Measurements from ENCODE around the gene IL22RA2.

IL22RA2 gene

DNA sequence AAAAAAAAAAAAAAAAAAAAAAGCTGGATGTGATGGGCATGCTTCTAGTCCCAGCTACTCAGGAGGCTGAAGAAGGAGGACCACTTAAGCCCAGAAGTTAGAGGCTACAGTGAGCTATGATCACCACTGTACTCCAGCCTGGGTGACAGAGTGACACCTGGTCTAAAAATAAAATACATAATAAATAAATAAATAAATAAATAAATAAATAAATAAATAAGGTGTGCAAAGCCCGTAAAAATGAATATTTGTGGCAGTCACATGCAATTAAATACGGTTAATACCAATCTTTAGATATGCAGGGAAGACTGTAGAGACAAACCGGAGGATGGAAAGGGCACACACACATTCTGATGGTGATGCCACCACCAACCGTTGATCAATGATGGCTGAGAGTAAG, 26.2 kb downstream of the IL22RA2 start:
- DNase-seq (ENCODE audit: low read depth), result no peak
- TF ChIP-seq, protein P1, sequence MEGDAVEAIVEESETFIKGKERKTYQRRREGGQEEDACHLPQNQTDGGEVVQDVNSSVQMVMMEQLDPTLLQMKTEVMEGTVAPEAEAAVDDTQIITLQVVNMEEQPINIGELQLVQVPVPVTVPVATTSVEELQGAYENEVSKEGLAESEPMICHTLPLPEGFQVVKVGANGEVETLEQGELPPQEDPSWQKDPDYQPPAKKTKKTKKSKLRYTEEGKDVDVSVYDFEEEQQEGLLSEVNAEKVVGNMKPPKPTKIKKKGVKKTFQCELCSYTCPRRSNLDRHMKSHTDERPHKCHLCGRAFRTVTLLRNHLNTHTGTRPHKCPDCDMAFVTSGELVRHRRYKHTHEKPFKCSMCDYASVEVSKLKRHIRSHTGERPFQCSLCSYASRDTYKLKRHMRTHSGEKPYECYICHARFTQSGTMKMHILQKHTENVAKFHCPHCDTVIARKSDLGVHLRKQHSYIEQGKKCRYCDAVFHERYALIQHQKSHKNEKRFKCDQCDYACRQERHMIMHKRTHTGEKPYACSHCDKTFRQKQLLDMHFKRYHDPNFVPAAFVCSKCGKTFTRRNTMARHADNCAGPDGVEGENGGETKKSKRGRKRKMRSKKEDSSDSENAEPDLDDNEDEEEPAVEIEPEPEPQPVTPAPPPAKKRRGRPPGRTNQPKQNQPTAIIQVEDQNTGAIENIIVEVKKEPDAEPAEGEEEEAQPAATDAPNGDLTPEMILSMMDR (conservative IDR thresholded peaks at IDR 0.05; ENCODE audit: low read depth, low read length), result no peak
- H3K4me3 ChIP-seq (ENCODE audit: low read length), result no peak overlapping the region

GRCh38 chr6:137146206-137146605, 27.2 kb downstream of the IL22RA2 start:
- DNase-seq (ENCODE audit: low read depth), result no peak
- H3K4me3 ChIP-seq (ENCODE audit: low read length), result no peak overlapping the region
- TF ChIP-seq, protein P1 (conservative IDR thresholded peaks at IDR 0.05; ENCODE audit: low read depth, low read length), result no peak

DNA sequence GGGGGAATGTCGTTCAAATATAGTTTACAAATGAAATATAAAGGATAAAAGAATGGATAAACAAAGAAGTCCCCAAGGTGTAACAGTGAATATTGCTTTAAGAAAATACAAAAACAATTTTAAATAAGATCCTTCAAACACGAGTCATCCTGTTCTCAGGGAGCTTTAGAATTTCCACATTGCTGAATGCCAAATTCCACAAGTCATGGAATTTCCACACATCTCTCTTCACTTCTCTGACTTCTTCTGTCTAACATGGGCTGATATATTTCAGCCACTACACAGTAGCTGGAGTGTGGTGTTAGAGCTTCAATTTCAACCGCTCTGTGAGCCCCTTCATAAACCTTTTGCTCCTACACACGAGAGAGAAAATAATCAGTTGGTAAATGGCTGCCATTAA, 28.0 kb downstream of the IL22RA2 start:
- TF ChIP-seq, protein P1 (conservative IDR thresholded peaks at IDR 0.05; ENCODE audit: low read depth, low read length), result no peak
- DNase-seq (ENCODE audit: low read depth), result no peak
- no peak overlapping the region for H3K4me3 ChIP-seq (ENCODE audit: low read length)

DNA sequence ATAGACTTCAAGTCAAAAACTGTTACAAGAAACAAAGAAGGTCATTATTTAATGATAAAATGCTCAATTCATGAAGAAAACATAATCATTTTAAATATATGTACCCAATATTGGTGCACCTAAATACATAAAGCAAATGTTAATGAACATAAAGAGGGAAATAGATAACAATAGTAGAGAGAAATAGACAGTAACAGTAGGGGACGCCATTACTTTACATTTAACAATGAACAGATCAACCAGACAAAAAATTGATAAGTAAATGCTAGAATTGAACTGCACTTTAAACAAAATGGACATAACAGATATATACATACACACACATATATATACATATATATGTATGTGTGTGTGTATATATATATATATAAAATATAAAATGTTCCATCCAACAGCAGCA, 37.4 kb downstream of the IL22RA2 start:
- DNase-seq (ENCODE audit: low read depth), result no peak
- no peak overlapping the region for H3K4me3 ChIP-seq (ENCODE audit: low read length)
- TF ChIP-seq, protein P1 (conservative IDR thresholded peaks at IDR 0.05; ENCODE audit: low read depth, low read length), result no peak

GRCh38 chr6:137134483-137134882, 39.0 kb downstream of the IL22RA2 start:
- TF ChIP-seq, protein P1 (conservative IDR thresholded peaks at IDR 0.05; ENCODE audit: low read depth, low read length), result no peak
- DNase-seq (ENCODE audit: low read depth), result no peak
- no peak overlapping the region for H3K4me3 ChIP-seq (ENCODE audit: low read length)

GRCh38 chr6:137133122-137133521, 40.3 kb downstream of the IL22RA2 start:
- TF ChIP-seq, protein P1 (conservative IDR thresholded peaks at IDR 0.05; ENCODE audit: low read depth, low read length), result no peak
- DNase-seq (ENCODE audit: low read depth), result no peak
- no peak overlapping the region for H3K4me3 ChIP-seq (ENCODE audit: low read length)

GRCh38 chr6:137126875-137127485, 46.5 kb downstream of the IL22RA2 start:
- TF ChIP-seq, protein P1 (conservative IDR thresholded peaks at IDR 0.05; ENCODE audit: low read depth, low read length), result no peak
- DNase-seq (ENCODE audit: low read depth), result no peak
- no peak overlapping the region for H3K4me3 ChIP-seq (ENCODE audit: low read length)

Data from retinal pigment epithelial cell (primary cell).